ENCODE measurements around the gene HOXB6.

The HOXB6 gene

GRCh38 chr17:48565022-48565554 is 39.7 kb downstream of the HOXB6 start:
- DNase-seq = no peak

- DNase-seq = no peak
Measured at GRCh38 chr17:48564188-48565021, 40.4 kb downstream of the HOXB6 start.

- DNase-seq = no peak
Measured at GRCh38 chr17:48563867-48564187, 41.0 kb downstream of the HOXB6 start.

- DNase-seq = no peak
Measured at GRCh38 chr17:48563385-48563838, 41.4 kb downstream of the HOXB6 start.

GRCh38 chr17:48562934-48563333 is 41.9 kb downstream of the HOXB6 start:
- DNase-seq = no peak

- no peak for DNase-seq
Measured at GRCh38 chr17:48561884-48562810, 42.6 kb downstream of the HOXB6 start.

GRCh38 chr17:48559840-48560817 is 44.7 kb downstream of the HOXB6 start:
- no peak for DNase-seq

- no peak for DNase-seq
Measured at GRCh38 chr17:48559122-48559839, 45.5 kb downstream of the HOXB6 start.

GRCh38 chr17:48558831-48559121 is 46.0 kb downstream of the HOXB6 start:
- DNase-seq = no peak

- DNase-seq = no peak
Measured at GRCh38 chr17:48558057-48558830, 46.5 kb downstream of the HOXB6 start.

- no peak for DNase-seq
Measured at GRCh38 chr17:48556576-48557401, 48.0 kb downstream of the HOXB6 start.

GRCh38 chr17:48556229-48556575 is 48.6 kb downstream of the HOXB6 start:
- no peak for DNase-seq

GRCh38 chr17:48555258-48556228 is 49.2 kb downstream of the HOXB6 start:
- no peak for DNase-seq

- no peak for DNase-seq
Measured at GRCh38 chr17:48554412-48555257, 50.2 kb downstream of the HOXB6 start.

- DNase-seq = no peak
Measured at GRCh38 chr17:48553826-48554225, 51.0 kb downstream of the HOXB6 start.

- DNase-seq = no peak
Measured at GRCh38 chr17:48553190-48553547, 51.6 kb downstream of the HOXB6 start.

- DNase-seq = no peak
Measured at GRCh38 chr17:48552466-48553189, 52.2 kb downstream of the HOXB6 start.

Measured in hematopoietic multipotent progenitor cell treated with erythropoietin and hydrocortisone succinate and interleukin-3 and kit ligand, for 8 days (in vitro differentiated cells).